Karpas-422 (cell line): ENCODE measurements around the gene CWC15. TPM values are rescaled to one million over a fixed set of nuclear protein-coding genes. Genes with fewer than 3 reads are reported as not detected.
"Not testable (repeated sequence)": the region's sequence is repeated elsewhere in the genome, so short reads cannot be mapped to it uniquely, and the experiment has no call there.

ENCODE experiments used
- DNase-seq: peaks from one replicate; pipeline ENCODE4 v3.0.0-alpha.2; 2015
- H2AFZ ChIP-seq: fragments of 200-600 bp; sonication (generic); 2 replicates; pipeline ENCODE4 v1.6.1; 2014; ENCODE audit warnings: antibody characterized with exemption, low read length, mixed read lengths
- H3K27ac ChIP-seq: fragments of 200-600 bp; sonication (generic); 2 replicates; pipeline ENCODE4 v1.5.1; 2014; ENCODE audit warnings: mild to moderate bottlenecking, low read length, moderate library complexity
- H3K27me3 ChIP-seq: fragments of 200-600 bp; sonication (generic); 2 replicates; pipeline ENCODE4 v1.6.1; 2014; ENCODE audit warnings: low read length, mixed read lengths
- H3K36me3 ChIP-seq: fragments of 200-600 bp; sonication (generic); 2 replicates; pipeline ENCODE4 v1.6.1; 2014; ENCODE audit warnings: low read length, mixed read lengths; ENCODE audit not compliant: insufficient read depth
- H3K4me1 ChIP-seq: fragments of 200-600 bp; sonication (generic); 2 replicates; pipeline ENCODE4 v1.6.1; 2014; ENCODE audit warnings: mild to moderate bottlenecking, low read length, mixed read lengths
- H3K4me2 ChIP-seq: fragments of 200-600 bp; sonication (generic); 2 replicates; pipeline ENCODE4 v1.6.1; 2014; ENCODE audit warnings: low read length, low read depth, mild to moderate bottlenecking; ENCODE audit not compliant: poor library complexity, severe bottlenecking
- H3K4me3 ChIP-seq: fragments of 200-600 bp; sonication (generic); 2 replicates; pipeline ENCODE4 v1.5.1; 2014; ENCODE audit warnings: mild to moderate bottlenecking, antibody characterized with exemption, low read length, mixed read lengths
- H3K79me2 ChIP-seq: fragments of 200-600 bp; sonication (generic); 2 replicates; pipeline ENCODE4 v1.6.1; 2014; ENCODE audit warnings: mild to moderate bottlenecking, low read length, mixed read lengths
- H3K9ac ChIP-seq: fragments of 200-600 bp; sonication (generic); 2 replicates; pipeline ENCODE4 v1.6.0; 2014; ENCODE audit warnings: low read length
- H3K9me2 ChIP-seq: fragments of 200-600 bp; sonication (generic), shearing (Covaris generic); replicated peaks from 2 replicates; pipeline ENCODE4 v1.6.0; 2014; ENCODE audit warnings: mild to moderate bottlenecking, low read length, moderate library complexity; ENCODE audit not compliant: insufficient read depth
- H3K9me3 ChIP-seq: fragments of 300-700, 200-600 bp; sonication (generic); 2 replicates; pipeline ENCODE4 v1.6.1; 2014; ENCODE audit warnings: low read length, mixed read lengths
- H4K20me1 ChIP-seq: fragments of 200-600 bp; sonication (generic); 2 replicates; pipeline ENCODE4 v1.6.1; 2014; ENCODE audit warnings: mild to moderate bottlenecking, antibody characterized with exemption, low read length, low read depth; ENCODE audit not compliant: insufficient read depth
- total RNA-seq: library from RNA; depleted of rRNA; stranded (reverse); fragments of >200 nt; shearing (Covaris generic); gene quantifications from 2 replicates; pipeline ENCODE4 v1.2.3, GENCODE V29; 2014; ENCODE audit warnings: low replicate concordance

CWC15 gene
- total RNA-seq, 1 experiment from 2014 or later, result 117 TPM

GRCh38 chr11:94932072-94932471 is 41.3 kb downstream of the CWC15 start:
- H3K9me2 ChIP-seq, DNase-seq, H4K20me1 ChIP-seq: not testable (repeated sequence)

DNA sequence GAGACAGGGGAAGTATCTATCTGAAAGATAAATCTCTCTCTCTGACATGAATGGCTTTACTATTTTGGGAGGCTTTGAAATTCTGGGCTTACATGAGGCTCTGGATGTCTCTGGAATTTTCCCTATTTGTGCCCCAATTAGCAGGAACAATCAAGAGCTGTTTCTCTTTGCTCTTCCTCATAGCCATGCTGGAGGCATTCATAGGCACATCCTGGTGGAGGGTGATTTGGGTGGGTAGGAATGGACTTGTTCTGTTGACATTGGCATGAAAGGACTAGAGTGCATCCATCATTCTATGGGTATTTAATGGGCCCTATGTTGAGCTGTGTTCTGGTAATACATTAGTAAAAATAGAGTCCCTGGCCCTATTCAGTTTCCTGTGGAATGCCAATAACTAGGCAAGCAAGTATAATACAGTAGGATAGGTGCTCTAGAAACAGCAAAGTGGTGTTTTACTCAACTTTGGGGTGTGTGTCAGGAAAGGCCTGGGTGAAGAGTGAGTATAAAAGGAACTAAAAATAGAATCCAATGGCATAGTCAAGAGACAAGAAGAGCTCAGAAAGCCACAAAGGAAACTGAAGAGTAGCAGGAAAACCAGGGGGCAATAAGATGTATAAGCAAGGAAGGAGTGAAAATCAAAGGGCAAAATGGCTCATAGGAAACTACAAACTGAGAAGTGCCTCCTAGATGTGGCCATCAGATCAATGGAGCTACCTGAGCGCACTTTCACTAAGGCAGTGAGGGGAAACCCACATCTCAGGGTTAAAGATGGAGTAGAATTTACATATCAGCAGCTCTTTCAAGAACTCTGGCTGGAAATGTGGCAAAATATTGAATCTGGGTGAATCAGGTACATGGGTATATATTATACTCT is 45.0 kb downstream of the CWC15 start:
- H3K36me3 ChIP-seq, result no peaks in the 10 kb centered on the region
- no peaks in the 10 kb centered on the region for H4K20me1 ChIP-seq
- no peak overlapping the region for H3K27ac ChIP-seq
- H3K4me3 ChIP-seq, result no peak overlapping the region
- DNase-seq, result no peak
- H3K79me2 ChIP-seq, result no peaks in the 10 kb centered on the region
- no peaks in the 10 kb centered on the region for H3K4me1 ChIP-seq
- H3K27me3 ChIP-seq, result no peaks in the 10 kb centered on the region
- no peak overlapping the region for H3K9ac ChIP-seq
- H3K9me3 ChIP-seq, result no peaks in the 10 kb centered on the region
- H3K4me2 ChIP-seq, result no peak overlapping the region
- H3K9me2 ChIP-seq, result no peaks in the 10 kb centered on the region
- H2AFZ ChIP-seq, result no peak overlapping the region

More at GRCh38 chr11:94932072-94932471, 41.3 kb downstream of the CWC15 start:
- H3K9ac ChIP-seq, H3K4me1 ChIP-seq, H3K4me2 ChIP-seq, H3K79me2 ChIP-seq, H2AFZ ChIP-seq, H3K36me3 ChIP-seq, H3K27ac ChIP-seq, H3K27me3 ChIP-seq, H3K9me3 ChIP-seq, H3K4me3 ChIP-seq: not testable (repeated sequence)

DNA sequence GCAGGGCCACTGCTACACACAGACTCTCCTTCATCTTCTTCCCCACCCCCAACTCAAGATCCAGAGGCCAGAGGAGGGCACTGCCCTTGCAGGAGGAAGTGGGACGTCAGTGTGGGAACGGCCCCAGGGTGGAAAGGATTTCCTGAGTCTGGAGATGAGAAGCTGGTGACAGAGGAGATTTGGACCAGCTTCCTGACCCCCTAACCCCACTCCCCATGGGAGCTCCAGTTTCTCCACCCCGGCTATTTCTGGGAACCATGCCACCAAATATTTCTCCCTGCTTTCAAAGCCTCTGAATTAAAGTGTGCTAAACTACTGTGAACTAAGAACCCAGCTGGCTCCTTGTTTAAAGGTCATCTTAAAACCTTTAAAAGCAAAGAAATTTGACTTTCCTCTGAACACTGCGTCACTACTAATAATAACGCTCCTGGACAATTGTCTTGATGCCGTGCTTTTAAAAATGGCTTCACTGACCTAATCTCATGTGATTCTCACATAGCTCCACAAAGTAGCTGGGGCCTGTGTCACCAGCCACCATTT is 46.6 kb downstream of the CWC15 start:
- H3K4me1 ChIP-seq, result 0 out of 2 replicates have a peak, but pooled peaks cover 3% of the 10 kb centered on the region
- H4K20me1 ChIP-seq, result no peaks in the 10 kb centered on the region
- H3K9me2 ChIP-seq, result no peaks in the 10 kb centered on the region
- no peak overlapping the region for H3K27ac ChIP-seq
- H3K27me3 ChIP-seq, result no peaks in the 10 kb centered on the region
- no peak overlapping the region for H3K4me2 ChIP-seq
- H3K9ac ChIP-seq, result no peak overlapping the region
- H2AFZ ChIP-seq, result no peak overlapping the region
- H3K9me3 ChIP-seq, result no peaks in the 10 kb centered on the region
- H3K36me3 ChIP-seq, result no peaks in the 10 kb centered on the region
- H3K4me3 ChIP-seq, result no peak overlapping the region
- H3K79me2 ChIP-seq, result no peaks in the 10 kb centered on the region
- DNase-seq, result no peak

GRCh38 chr11:94926271-94926625 is 47.1 kb downstream of the CWC15 start:
- no peaks in the 10 kb centered on the region for H3K79me2 ChIP-seq
- H3K9me3 ChIP-seq, result no peaks in the 10 kb centered on the region
- no peaks in the 10 kb centered on the region for H3K36me3 ChIP-seq
- no peaks in the 10 kb centered on the region for H3K27me3 ChIP-seq
- H3K27ac ChIP-seq, result no peak overlapping the region
- 0 out of 2 replicates have a peak, but pooled peaks cover 3% of the 10 kb centered on the region for H3K4me1 ChIP-seq
- H3K9me2 ChIP-seq, result no peaks in the 10 kb centered on the region
- no peak overlapping the region for H2AFZ ChIP-seq
- H3K9ac ChIP-seq, result no peak overlapping the region
- H3K4me2 ChIP-seq, result no peak overlapping the region
- no peaks in the 10 kb centered on the region for H4K20me1 ChIP-seq
- DNase-seq, result no peak
- no peak overlapping the region for H3K4me3 ChIP-seq

- Histone ChIP-seq H3K27ac (no peak overlapping the region), H2AFZ (no peak overlapping the region)
- DNase-seq, result no peak
Measured at GRCh38 chr11:94925422-94926270, 47.7 kb downstream of the CWC15 start.

GRCh38 chr11:94924612-94925011 is 48.7 kb downstream of the CWC15 start:
- no peak for DNase-seq
- Histone ChIP-seq H2AFZ (no peak overlapping the region), H3K36me3 (no peaks in the 10 kb centered on the region), H3K9me3 (no peaks in the 10 kb centered on the region), H4K20me1 (no peaks in the 10 kb centered on the region), H3K27me3 (no peaks in the 10 kb centered on the region), H3K27ac (no peak overlapping the region), H3K9me2 (no peaks in the 10 kb centered on the region), H3K9ac (no peak overlapping the region), H3K4me3 (no peak overlapping the region), H3K4me1 (0 out of 2 replicates have a peak, but pooled peaks cover 3% of the 10 kb centered on the region), H3K4me2 (no peak overlapping the region), H3K79me2 (no peaks in the 10 kb centered on the region)

More at GRCh38 chr11:94925422-94926270, 47.7 kb downstream of the CWC15 start:
- Histone ChIP-seq H4K20me1 (no peaks in the 10 kb centered on the region), H3K9me3 (no peaks in the 10 kb centered on the region), H3K36me3 (no peaks in the 10 kb centered on the region), H3K9ac (no peak overlapping the region), H3K79me2 (no peaks in the 10 kb centered on the region), H3K4me3 (no peak overlapping the region), H3K4me2 (no peak overlapping the region), H3K27me3 (no peaks in the 10 kb centered on the region), H3K4me1 (0 out of 2 replicates have a peak, but pooled peaks cover 3% of the 10 kb centered on the region), H3K9me2 (no peaks in the 10 kb centered on the region)

DNA sequence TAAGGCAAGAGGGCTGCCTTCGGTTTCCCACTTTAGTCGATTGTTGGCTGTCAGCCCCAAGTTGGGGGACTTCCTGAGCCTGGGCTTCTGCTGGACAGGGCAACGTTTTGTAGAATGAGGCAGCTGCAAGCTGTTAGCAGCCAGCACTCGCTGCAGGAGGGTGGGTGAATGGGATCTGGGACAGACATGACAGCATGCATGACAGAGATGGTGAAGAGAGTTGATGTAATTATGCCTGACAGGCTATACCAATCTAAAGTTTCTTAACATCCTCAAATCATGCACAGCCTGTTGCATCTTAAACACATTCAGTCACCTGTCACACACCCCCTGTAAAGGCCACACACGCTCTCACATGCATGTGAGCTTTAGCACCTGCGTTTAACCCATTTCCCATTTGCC is 49.2 kb downstream of the CWC15 start:
- no peak for DNase-seq
- Histone ChIP-seq H4K20me1 (no peaks in the 10 kb centered on the region), H3K4me2 (no peak overlapping the region), H3K9me2 (no peaks in the 10 kb centered on the region), H3K9ac (no peak overlapping the region), H3K27me3 (no peaks in the 10 kb centered on the region), H2AFZ (no peak overlapping the region), H3K27ac (no peak overlapping the region), H3K4me1 (0 out of 2 replicates have a peak, but pooled peaks cover 3% of the 10 kb centered on the region), H3K4me3 (no peak overlapping the region), H3K79me2 (no peaks in the 10 kb centered on the region), H3K36me3 (no peaks in the 10 kb centered on the region), H3K9me3 (no peaks in the 10 kb centered on the region)

- Histone ChIP-seq H3K4me1 (0 out of 2 replicates have a peak, but pooled peaks cover 3% of the 10 kb centered on the region), H3K9ac (no peak overlapping the region), H3K27ac (no peak overlapping the region), H3K4me3 (no peak overlapping the region), H3K9me3 (no peaks in the 10 kb centered on the region), H2AFZ (no peak overlapping the region), H3K36me3 (no peaks in the 10 kb centered on the region), H3K4me2 (no peak overlapping the region), H3K27me3 (no peaks in the 10 kb centered on the region), H4K20me1 (no peaks in the 10 kb centered on the region), H3K9me2 (no peaks in the 10 kb centered on the region), H3K79me2 (no peaks in the 10 kb centered on the region)
- no peak for DNase-seq
Measured at GRCh38 chr11:94923004-94923334, 50.4 kb downstream of the CWC15 start.
